Stimulated activated CD8-positive, alpha-beta memory T cell treated with anti-CD3 and anti-CD28 coated beads, Interleukin-12 subunit alpha, Interleukin-12 subunit beta, amount 100 ng/mL, for 24 hours (primary cell): ENCODE results near the gene UBE2G2.

Source experiments
- DNase-seq: peaks from one replicate; pipeline ENCODE4 v3.0.0-alpha.2; 2020; ENCODE audit errors: extremely low read depth

The UBE2G2 gene

GRCh38 chr21:44801468-44802395 is at the start of gene UBE2G2:
Gene UBE2G2 (minus strand): TSS chr21:44801820. CDS start chr21:44801748, 72 bp downstream.
- peak; percentile 73 for DNase-seq

- no peak for DNase-seq
Observed at GRCh38 chr21:44850905-44851657, 49.5 kb upstream of the UBE2G2 start.

GRCh38 chr21:44850208-44850800 is 48.7 kb upstream of the UBE2G2 start:
- no peak for DNase-seq

- no peak for DNase-seq
Observed at GRCh38 chr21:44849616-44850130, 48.1 kb upstream of the UBE2G2 start.

GRCh38 chr21:44848821-44849521 is 47.4 kb upstream of the UBE2G2 start:
- no peak for DNase-seq

DNA sequence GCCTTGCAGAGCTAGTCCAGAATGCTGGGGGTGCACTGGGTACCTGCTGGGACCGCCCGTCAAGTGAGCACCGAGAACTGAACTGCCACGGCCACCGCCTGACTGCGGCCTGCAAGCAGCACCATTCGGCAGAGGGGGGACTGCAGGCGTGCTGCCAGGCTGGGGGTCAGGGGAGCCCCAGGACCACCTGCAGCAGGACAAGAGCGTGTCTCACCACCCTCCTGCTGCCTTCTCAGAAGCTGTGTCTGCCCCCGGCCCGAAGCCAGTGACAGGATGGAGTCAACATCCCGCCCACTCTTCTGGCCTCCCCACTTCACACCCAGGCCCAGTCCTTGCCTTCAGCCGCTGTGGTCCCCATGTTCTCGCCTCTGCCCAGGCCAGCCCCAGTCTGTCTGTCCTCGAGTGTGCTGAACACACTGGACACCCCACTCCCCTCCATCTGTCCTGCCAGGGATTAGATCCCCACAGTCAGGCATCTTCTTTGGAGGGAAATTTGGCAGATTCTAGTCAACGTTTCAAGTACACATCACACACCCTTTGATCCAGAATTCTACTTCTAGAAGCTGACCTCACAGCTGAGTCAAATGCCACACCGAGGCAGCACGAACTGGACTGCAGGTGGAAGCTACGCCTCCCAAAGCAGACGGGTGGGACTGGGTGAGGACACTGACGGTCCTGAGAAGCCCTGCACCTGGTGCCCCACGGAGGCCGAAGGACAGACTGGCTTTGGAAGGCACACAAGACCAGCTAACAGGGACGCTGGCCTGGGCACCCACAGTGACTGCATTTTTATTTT is 45.8 kb upstream of the UBE2G2 start:
- DNase-seq, result no peak

- no peak for DNase-seq
Observed at GRCh38 chr21:44846485-44847260, 45.1 kb upstream of the UBE2G2 start.

DNA sequence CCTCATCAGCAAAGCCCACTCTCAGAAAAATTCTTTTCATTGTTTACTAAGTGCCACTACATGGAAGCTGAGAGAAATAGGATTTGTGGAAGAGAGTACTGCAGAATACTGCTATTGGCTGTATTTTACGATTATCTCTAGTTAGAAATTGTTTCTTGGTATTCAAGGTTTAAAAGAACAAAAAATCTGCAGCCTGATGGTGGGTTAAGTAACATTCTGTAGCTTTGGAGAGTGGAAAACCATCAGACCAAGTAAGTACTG is 44.5 kb upstream of the UBE2G2 start:
- DNase-seq, result no peak

- peak; percentile 25 for DNase-seq
Observed at GRCh38 chr21:44845418-44846223, 44.0 kb upstream of the UBE2G2 start.

DNA sequence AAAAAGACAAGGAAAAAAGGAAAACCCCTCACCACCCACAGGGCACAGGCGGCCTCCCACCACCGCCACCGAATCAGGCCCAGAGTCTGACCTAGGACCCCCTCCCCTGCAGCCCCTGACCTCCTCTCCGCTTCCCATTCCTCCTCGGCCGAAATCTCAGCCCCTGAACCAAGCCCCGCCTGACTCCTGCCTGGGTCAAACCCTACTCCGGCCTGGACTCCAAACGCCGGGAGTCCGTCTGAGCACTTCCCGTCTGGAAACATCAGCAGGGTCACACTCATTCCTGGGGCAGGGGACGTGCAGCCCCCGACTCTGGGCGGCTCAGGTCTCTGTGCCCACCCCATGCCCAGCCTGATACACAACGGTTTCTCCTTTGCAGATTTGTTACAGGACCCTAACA is 42.6 kb upstream of the UBE2G2 start:
- DNase-seq, result no peak

GRCh38 chr21:44842721-44843445 is 41.3 kb upstream of the UBE2G2 start:
- DNase-seq, result no peak

DNA sequence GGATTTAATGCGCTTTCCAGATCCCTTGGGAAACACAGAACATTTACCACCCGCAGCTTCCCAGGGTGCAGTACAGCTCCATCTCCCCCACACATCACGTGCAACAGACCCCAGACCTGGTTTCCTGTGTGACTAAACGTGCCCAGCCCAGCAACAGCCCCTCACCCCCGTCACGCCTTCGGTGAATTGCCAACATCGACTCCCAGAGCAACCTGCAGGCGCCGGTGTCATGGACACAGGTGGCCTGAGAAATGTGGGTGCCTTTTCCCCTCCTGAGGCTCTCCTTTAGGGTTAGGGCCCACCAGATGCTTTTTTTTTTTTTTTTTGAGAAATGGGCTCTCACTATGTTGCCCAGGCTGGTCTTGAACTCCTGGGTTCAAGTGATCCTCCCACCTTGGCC is 40.5 kb upstream of the UBE2G2 start:
- no peak for DNase-seq

GRCh38 chr21:44840771-44841170 is 39.2 kb upstream of the UBE2G2 start:
- no peak for DNase-seq

GRCh38 chr21:44838951-44839350 is 37.3 kb upstream of the UBE2G2 start:
- DNase-seq, result no peak

GRCh38 chr21:44838039-44838895 is 36.6 kb upstream of the UBE2G2 start:
- no peak for DNase-seq

DNA sequence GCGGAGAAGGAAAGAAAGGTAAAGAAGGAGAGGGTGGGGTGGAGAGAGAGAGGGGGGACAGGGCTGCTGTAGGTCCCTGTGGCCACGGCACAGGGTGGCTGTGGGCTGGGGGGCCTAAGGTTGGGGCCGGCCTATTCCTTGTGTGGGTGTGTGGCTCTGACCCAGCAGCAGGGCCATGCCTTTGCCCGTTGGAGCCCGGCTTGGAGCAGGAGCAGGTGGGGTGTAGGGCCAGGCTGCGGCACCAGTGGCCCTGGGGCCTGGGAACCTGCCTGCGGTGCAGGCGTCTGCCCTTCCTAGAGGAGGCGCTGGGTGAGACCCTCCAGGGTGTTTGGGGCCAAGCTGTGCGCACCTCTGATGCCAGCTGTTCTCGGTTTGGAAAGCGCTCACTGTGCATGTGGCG is 35.9 kb upstream of the UBE2G2 start:
- no peak for DNase-seq

DNA sequence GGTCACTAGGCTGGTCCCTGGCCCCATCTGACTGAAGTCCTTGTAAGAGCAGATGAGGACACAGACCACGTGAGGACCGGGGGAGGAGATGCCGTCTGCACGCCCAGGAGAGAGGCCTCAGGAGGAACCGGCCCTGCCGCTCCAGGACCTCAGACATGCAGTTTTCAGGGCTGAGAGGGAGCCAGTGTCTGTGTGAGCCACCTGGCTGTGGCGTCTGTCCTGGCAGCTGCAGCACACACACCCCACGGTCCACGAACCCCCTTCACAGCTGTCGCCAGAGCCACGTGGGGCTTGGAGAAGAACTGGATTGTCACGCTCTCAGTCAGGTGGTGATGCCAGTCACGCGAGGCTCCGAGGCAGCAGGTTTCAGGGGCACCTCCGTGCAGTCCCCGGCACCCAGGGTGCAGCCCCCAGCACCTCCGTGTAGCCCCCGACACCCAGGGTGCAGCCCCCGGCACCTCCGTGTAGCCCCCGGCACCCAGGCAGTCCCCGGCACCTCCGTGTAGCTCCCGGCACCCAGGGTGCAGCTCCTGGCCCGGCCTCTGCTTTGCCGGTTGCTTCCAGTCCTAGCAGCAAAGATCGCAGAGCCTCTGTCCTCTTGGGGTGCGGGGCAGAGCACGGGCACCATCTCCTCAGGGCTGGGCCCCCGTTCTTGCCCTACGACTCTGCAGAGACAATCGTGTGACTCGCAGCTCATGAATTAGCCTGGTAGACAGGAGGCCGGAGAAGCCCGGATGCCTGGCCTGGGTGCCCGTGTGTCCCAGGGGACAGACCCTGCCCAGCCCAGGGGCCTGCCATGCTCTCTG is 35.2 kb upstream of the UBE2G2 start:
- DNase-seq, result no peak
